Ectodermal cell (in vitro differentiated cells): ENCODE measurements around the gene DOCK11.

ENCODE experiments used
- H3K27ac ChIP-seq: 2 replicates; pipeline ENCODE4 v1.7.0; 2013; ENCODE audit warnings: mild to moderate bottlenecking, low read depth, low read length; ENCODE audit not compliant: insufficient read depth, poor library complexity, severe bottlenecking
- H3K27me3 ChIP-seq: 2 replicates; pipeline ENCODE4 v1.7.0; 2013; ENCODE audit warnings: mild to moderate bottlenecking, low read length; ENCODE audit not compliant: insufficient read depth, control insufficient read depth, poor library complexity, severe bottlenecking
- H3K36me3 ChIP-seq: one replicate; pipeline ENCODE4 v1.7.0; 2013; ENCODE audit warnings: low read length; ENCODE audit not compliant: control insufficient read depth, insufficient read depth
- H3K4me1 ChIP-seq: one replicate; pipeline ENCODE4 v1.7.0; 2013; ENCODE audit warnings: low read length; ENCODE audit not compliant: control insufficient read depth, insufficient read depth
- H3K4me3 ChIP-seq: 2 replicates; pipeline ENCODE4 v1.7.0; 2013; ENCODE audit warnings: low read depth, low read length, control low read depth; ENCODE audit not compliant: insufficient read depth
- H3K9me3 ChIP-seq: 2 replicates; pipeline ENCODE4 v1.7.0; 2013; ENCODE audit warnings: mild to moderate bottlenecking, low read length, moderate library complexity; ENCODE audit not compliant: control insufficient read depth
- WGBS, 2 experiments: methylation state at CpG; one replicate each; pipeline ENCODE4 v1.1.7; 2013; ENCODE audit warnings: missing lambda C conversion rate in 2 of 2; 5-methylcytosine and 5-hydroxymethylcytosine counted together

The DOCK11 gene

DNA sequence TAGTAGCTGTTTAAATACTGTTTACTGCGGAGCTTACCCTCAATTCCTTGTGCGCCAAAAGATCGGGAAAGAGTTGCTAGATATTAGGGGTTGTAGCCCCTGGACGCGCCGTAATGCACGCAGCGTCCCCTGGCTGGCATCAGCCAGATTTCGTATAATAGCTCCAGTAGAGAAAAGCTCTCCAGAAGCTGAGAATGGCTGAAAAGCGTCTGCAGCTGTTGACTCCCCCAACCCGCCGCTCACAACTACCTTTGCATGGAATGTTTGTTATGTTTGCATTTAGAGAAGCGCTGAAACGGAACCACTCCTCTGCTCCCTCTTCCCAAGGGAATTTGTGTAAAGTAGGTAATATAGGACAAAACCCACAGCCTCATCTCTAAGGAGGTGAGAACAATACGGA, 3.7 kb downstream of the DOCK11 start:
- Histone ChIP-seq H3K27ac (no peak overlapping the region), H3K4me3 (no peak overlapping the region)

DNA sequence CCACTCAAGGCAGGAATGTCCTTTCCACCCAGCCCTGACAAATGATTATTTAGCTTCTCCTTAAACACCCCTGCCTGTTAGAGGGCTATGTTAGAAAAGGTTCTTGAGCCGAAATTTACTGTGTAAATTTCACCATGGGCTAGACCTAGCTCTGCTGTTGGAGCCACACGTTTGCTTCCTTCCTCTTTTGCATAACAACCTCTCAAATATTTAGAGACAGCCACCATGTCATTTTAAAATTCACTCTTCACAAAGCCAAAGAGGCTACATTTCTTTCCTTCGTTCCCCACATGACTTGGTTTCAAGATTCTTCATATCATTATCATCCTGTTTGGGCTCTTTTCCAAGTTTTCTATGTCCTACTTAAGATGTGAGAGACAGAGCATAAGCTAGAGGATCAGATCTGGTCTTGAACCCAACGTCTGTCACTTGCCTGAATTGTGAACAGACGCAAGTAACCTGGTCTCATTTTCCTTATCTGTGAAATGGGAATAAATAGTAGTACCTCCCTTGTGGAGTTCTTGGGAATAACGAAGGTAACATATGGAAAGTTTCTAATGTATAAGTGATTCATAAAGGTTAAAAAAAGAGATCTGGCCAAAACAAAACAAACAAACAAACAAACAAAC, 6.7 kb downstream of the DOCK11 start:
- H3K27ac ChIP-seq, result no peak overlapping the region
- no peaks in the 10 kb centered on the region for H3K36me3 ChIP-seq
- H3K27me3 ChIP-seq, result peaks cover 8% of the 10 kb centered on the region
- H3K9me3 ChIP-seq, result no peaks in the 10 kb centered on the region
- 84 to 91% methylated on average over 5 of the region's 6 CpGs for WGBS, 2 experiments
- no peak overlapping the region for H3K4me3 ChIP-seq
- H3K4me1 ChIP-seq, result peaks cover 3% of the 10 kb centered on the region

More for the DNA sequence above, 3.7 kb downstream of the DOCK11 start:
- Histone ChIP-seq H3K9me3 (no peaks in the 10 kb centered on the region), H3K27me3 (peaks cover 12% of the 10 kb centered on the region), H3K36me3 (no peaks in the 10 kb centered on the region), H3K4me1 (peaks cover 10% of the 10 kb centered on the region)
- WGBS, 2 experiments, result 6 to 12% methylated on average over 13 to 14 of the region's 15 CpGs

DNA sequence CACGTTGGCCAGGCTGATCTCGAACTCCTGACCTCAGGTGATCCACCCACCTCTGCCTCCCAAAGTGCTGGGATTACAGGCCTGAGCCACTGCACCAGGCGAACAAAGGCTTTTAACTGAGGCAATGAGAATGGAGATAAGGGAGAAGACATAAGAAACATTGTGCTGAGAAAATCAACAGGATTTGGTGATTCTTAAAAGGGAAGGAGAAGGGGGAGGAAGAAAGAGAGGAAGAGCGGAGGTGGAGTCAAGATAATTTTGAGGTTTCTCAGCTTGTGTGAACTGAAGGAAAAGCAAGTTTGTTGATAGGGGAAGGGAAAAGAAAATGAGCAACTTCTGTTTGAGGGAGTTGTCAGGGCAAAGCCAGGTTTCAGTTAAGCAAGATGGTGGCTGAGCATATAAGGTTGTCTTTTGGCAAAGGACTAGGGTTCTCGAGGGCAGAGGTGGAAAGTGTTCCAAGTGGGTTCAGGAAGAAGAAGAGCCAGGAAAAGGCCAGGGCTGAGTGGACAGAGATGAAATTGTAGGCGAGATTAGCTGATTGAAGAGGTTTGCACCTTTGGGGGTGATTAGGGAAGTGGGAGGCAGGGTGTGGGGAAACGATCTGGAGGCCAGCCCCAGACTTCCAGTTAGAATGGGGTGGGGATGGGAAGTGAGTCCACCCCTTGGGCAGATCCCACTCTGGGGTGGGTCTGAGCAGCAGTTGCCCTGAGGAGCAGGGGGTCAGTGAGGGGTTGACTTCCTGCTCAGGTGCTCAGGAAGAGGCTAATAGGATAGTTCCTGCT, 7.8 kb downstream of the DOCK11 start:
- H3K9me3 ChIP-seq, result no peaks in the 10 kb centered on the region
- no peaks in the 10 kb centered on the region for H3K27me3 ChIP-seq
- no peak overlapping the region for H3K4me3 ChIP-seq
- H3K4me1 ChIP-seq, result no peaks in the 10 kb centered on the region
- no peak overlapping the region for H3K27ac ChIP-seq
- WGBS, 2 experiments, result 86 to 89% methylated on average over 7 of the region's 7 CpGs
- no peaks in the 10 kb centered on the region for H3K36me3 ChIP-seq

DNA sequence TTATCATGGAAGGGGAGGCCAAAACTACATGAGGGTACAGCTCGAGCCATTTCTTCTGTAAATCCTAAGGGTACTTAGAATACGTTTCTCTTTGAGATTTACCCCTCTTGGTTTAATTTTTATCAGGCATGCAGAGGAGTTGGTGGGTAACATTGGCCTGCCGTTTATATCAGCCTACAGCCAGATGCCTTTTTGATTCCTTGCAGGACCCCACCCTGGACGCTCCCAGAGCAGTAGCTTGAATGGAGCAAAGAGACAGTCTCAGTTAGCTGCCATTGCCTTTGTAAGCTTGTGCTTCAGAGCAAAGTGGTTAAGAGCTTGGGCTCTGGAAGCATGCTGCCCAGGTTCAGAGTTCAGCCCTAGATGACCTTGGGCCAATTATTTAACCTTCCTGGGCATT, 9.0 kb downstream of the DOCK11 start:
- WGBS, 2 experiments, result 94 to 95% methylated on average over 4 of the region's 4 CpGs
- no peaks in the 10 kb centered on the region for H3K36me3 ChIP-seq

DNA sequence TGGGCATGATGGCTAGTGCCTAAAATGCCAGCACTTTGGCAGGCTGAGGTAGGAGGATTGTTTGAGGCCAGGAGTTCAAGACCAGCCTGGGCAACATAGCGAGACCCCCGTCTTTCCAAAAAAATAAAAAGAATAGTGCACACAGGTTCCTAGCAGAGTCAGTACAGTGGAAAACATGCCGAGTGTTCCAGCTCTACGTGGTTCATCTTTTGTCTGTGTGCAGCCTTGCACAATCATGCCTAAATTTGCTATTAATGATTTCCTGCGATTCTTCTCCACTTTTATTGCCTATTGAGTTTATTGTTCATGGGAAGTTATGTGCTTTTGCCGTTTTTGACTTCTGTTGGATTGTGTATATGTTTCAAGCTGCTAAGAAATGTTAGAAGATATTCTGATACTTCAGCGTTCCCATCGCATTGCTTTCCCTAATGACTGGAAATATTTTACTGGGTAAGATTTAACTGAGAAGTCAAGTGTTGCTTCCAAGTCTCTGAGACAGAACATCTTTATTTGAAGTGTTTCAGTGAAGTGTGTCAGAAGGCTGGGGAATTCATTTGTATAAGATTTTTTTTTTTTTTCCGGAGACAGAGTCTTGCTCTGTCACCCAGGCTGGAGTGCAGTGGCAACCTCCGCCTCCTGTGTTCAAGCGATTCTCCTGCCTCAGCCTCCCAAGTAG, 11.3 kb downstream of the DOCK11 start:
- Histone ChIP-seq H3K36me3 (no peaks in the 10 kb centered on the region), H3K27me3 (no peaks in the 10 kb centered on the region), H3K27ac (no peak overlapping the region), H3K4me3 (no peak overlapping the region), H3K4me1 (no peaks in the 10 kb centered on the region), H3K9me3 (no peaks in the 10 kb centered on the region)
- WGBS, 2 experiments, result 86% methylated on average over 11 of the region's 11 CpGs

More for the DNA sequence above, 9.0 kb downstream of the DOCK11 start:
- Histone ChIP-seq H3K9me3 (no peaks in the 10 kb centered on the region), H3K27me3 (no peaks in the 10 kb centered on the region), H3K27ac (no peak overlapping the region), H3K4me1 (no peaks in the 10 kb centered on the region), H3K4me3 (no peak overlapping the region)

DNA sequence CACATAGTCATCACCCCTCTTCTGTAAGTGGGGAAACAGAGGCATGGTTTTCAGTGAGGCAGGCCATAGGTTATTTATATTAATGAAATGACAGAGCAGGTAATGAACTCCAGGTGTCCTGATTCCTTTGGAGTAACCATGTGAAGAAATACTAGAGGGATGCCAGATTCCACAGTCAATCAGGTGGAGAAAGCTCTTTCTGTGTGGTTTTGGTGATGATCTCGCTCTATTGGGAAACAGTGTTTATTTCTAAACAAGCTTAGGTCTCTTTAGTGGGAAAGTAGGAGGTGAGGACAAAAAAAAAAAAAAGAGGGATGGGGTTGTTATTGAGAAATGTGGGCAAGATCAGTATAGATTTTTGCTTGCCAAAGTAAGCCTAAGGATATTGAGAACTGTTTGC, 12.2 kb downstream of the DOCK11 start:
- no peak overlapping the region for H3K4me3 ChIP-seq
- H3K36me3 ChIP-seq, result no peaks in the 10 kb centered on the region
- H3K4me1 ChIP-seq, result no peaks in the 10 kb centered on the region
- no peaks in the 10 kb centered on the region for H3K27me3 ChIP-seq
- 94 to 95% methylated on average over 1 of the region's 1 CpG for WGBS, 2 experiments
- H3K9me3 ChIP-seq, result no peaks in the 10 kb centered on the region
- no peak overlapping the region for H3K27ac ChIP-seq

DNA sequence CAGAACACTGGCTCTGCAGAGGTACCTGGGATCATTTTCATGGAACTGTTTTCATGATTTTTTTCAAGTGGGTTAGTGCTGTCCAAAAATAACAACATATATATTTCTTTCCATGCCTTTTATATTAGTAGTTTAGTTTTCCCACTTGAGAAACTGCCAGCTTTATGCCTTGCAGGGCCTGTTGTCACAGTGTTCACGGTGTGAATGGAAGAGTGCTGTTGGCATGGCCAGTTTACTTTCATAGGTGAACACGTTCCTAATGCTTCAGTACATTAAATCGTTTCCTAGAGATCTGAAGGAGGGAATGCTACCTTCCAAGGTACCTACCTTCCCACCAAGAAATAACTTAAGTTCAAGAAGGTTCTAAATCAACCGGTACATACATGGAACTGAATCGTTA, 12.6 kb downstream of the DOCK11 start:
- H3K27ac ChIP-seq, result no peak overlapping the region
- no peaks in the 10 kb centered on the region for H3K36me3 ChIP-seq
- H3K27me3 ChIP-seq, result no peaks in the 10 kb centered on the region
- H3K4me3 ChIP-seq, result no peak overlapping the region
- H3K4me1 ChIP-seq, result no peaks in the 10 kb centered on the region
- H3K9me3 ChIP-seq, result no peaks in the 10 kb centered on the region
- WGBS, 2 experiments, result 91 to 98% methylated on average over 5 of the region's 5 CpGs

DNA sequence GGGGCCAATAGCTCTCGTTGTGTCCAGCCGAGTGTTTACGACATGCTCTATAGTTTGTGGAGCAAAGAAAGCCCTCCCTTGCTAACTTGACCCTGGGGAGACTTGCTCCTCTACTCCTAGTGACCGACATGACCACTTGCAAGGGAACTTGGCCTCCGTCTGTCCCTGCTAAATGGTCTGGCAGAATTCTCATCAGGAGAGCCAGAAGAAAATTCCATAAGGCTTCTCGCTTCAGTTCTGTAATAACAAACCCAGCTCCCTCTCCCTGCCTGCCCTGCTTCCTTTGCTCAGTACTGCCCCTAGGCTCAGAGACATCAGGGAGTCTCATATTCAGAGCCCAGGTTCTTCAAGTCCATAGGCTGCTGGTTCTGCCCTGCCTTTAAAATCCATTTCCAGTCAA, 13.0 kb downstream of the DOCK11 start:
- Histone ChIP-seq H3K36me3 (no peaks in the 10 kb centered on the region), H3K4me1 (no peaks in the 10 kb centered on the region), H3K27ac (no peak overlapping the region), H3K9me3 (no peaks in the 10 kb centered on the region), H3K4me3 (no peak overlapping the region), H3K27me3 (no peaks in the 10 kb centered on the region)
- WGBS, 2 experiments, result 93 to 97% methylated on average over 6 of the region's 6 CpGs

DNA sequence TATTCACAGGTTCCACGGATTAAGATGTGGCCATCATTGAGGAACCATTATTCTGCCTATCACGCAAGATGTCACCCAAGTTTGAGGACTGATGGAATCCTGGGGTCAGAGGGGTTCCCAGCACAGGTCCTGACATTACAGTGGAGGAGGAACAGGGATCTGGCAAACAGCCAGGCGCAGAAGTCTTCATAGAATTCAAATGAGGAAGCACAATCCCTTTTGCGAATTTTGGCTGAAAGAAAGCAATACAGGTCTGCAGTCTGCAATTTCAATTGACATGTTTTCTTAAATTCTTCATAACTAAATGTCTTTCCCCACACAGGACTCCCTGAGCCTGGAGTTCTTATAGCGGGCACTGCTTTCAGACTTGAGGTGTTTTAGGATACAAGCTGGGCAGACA, 14.5 kb downstream of the DOCK11 start:
- Histone ChIP-seq H3K36me3 (no peaks in the 10 kb centered on the region), H3K27ac (no peak overlapping the region), H3K27me3 (no peaks in the 10 kb centered on the region), H3K9me3 (no peaks in the 10 kb centered on the region), H3K4me1 (no peaks in the 10 kb centered on the region), H3K4me3 (no peak overlapping the region)
- WGBS, 2 experiments, result 72 to 76% methylated on average over 5 of the region's 5 CpGs

DNA sequence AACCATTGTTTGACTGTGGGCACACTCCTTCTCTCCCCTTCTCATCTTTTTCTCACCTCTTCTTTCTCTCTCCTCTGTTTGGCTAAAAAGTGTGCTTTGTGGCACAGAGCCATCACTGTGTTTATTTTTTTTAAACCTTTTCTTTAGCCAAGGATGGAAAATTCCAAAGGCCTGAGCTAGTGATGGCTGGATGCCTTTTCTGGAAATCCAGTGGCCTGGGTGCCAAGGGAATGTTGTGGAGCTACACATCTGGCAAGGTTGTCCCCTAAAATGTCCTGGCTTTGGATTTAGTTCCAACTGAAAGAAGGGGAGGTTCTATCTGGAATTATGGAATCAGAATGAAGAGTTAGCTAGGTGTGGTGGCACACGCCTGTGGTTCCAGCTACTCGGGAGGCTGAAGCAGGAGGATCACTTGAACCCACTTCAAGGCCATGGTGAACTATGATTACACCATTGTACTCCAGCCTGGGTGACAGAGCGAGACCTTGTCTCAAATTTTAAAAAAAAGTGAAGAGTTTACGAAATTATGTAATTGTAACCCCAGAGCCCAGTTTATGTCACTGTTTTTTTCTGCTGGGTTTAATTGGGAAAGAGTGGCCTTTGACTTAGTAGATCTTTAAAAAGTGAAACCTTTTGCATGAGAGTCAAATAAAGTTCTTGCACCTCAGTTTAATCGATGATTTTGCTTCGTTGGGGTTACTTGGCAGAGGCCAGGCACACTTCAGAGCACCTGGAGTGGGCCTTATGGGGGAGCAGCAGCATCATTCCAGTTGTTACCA, 17.7 kb downstream of the DOCK11 start:
- H3K27ac ChIP-seq, result no peak overlapping the region
- 92 to 96% methylated on average over 6 of the region's 6 CpGs for WGBS, 2 experiments
- no peak overlapping the region for H3K4me3 ChIP-seq
- H3K27me3 ChIP-seq, result no peaks in the 10 kb centered on the region
- H3K36me3 ChIP-seq, result no peaks in the 10 kb centered on the region
- no peaks in the 10 kb centered on the region for H3K9me3 ChIP-seq
- H3K4me1 ChIP-seq, result no peaks in the 10 kb centered on the region
